K562 (cell line): ENCODE measurements around the gene PLCB1. TPM values are rescaled to one million over a fixed set of nuclear protein-coding genes. Genes with fewer than 3 reads are reported as not detected.

Source experiments
- ATAC-seq: fragments of 200-7000 bp; cut with Tn5 transposase; 3 replicates; pipeline ENCODE4 v1.9.1; 2020; ENCODE audit warnings: moderate library complexity
- BruUV-seq: library from RNA; stranded (reverse); fragments of 400-500 nt; replicated peaks from 2 replicates; lab custom pipeline; 2021; lab: Mats Ljungman, UMichigan
- CTCF ChIA-PET: fragments of 300-600 bp; formaldehyde crosslinking; extraction: SDS; loops from one replicate; lab custom pipeline; 2021; ENCODE audit warnings: low intra/inter-chr PET ratio; lab: Yijun Ruan, JAX
- POLR2A ChIA-PET: fragments of 300-600, 350-650 bp; sonication (Branson Sonifier 250); formaldehyde crosslinking; extraction: SDS; loops from one replicate; lab custom pipeline; 2021; ENCODE audit warnings: antibody characterized with exemption, inconsistent platforms; lab: Yijun Ruan, JAX
- DNase-seq, 4 experiments: peaks; one replicate each; pipeline versions ENCODE4 v3.0.0 to v3.0.0-alpha.2; 2011 to 2018; ENCODE audit warnings: low spot score in 3 of 4, mixed read lengths in 3 of 4; ENCODE audit errors: extremely low read depth in 1 of 4
- FAIRE-seq: peaks from 2 replicates; lab custom pipeline; 2011; peaks lifted over from hg19 to GRCh38; lab: Jason Lieb, UNC
- H2AFZ ChIP-seq: 2 replicates; pipeline ENCODE4 v1.6.0; 2011; ENCODE audit warnings: low read depth, low read length, control low read depth, inconsistent platforms
- H3K27ac ChIP-seq: fragments of 200-600 bp; 3 replicates; pipeline ENCODE4 v1.8.0; 2011; ENCODE audit warnings: low read depth, mild to moderate bottlenecking, control low read depth, inconsistent platforms, low read length, moderate library complexity, mixed read lengths; ENCODE audit errors: extremely low read depth
- H3K27me3 ChIP-seq, 2 experiments: fragments of 300-600 bp in 1 of 2; 2 replicates in 1 of 2; 3 replicates in 1 of 2; pipeline versions ENCODE4 v1.6.0 to v1.8.0; 2011; ENCODE audit warnings: inconsistent platforms in 2 of 2, low read length in 2 of 2, mild to moderate bottlenecking in 1 of 2, mixed read lengths in 1 of 2, moderate library complexity in 1 of 2; ENCODE audit not compliant: control insufficient read depth in 2 of 2, insufficient read depth in 2 of 2
- H3K36me3 ChIP-seq: fragments of 300-600 bp; 3 replicates; pipeline ENCODE4 v1.8.0; 2011; ENCODE audit warnings: mild to moderate bottlenecking, low read length, inconsistent platforms; ENCODE audit not compliant: control insufficient read depth, insufficient read depth
- H3K4me1 ChIP-seq, 2 experiments: fragments of 200-600 bp in 1 of 2; replicated peaks in 1 of 2; 2 replicates in 1 of 2; 3 replicates in 1 of 2; pipeline versions ENCODE4 v1.5.1 to v1.8.0; 2011; ENCODE audit warnings: inconsistent platforms in 2 of 2, low read length in 2 of 2, mild to moderate bottlenecking in 1 of 2, mixed read lengths in 1 of 2, moderate library complexity in 1 of 2; ENCODE audit not compliant: control insufficient read depth in 2 of 2, insufficient read depth in 2 of 2
- H3K4me2 ChIP-seq: 2 replicates; pipeline ENCODE4 v1.6.1; 2011; ENCODE audit warnings: low read length, control low read depth, inconsistent platforms, mixed read lengths; ENCODE audit not compliant: insufficient read depth
- H3K4me3 ChIP-seq: fragments of 200-600 bp; sonication (generic), shearing (Covaris generic); 2 replicates; pipeline ENCODE4 v1.5.1; 2016; ENCODE audit warnings: control low read depth, inconsistent platforms
- H3K79me2 ChIP-seq: fragments of 200-600 bp; 3 replicates; pipeline ENCODE4 v1.8.0; 2011; ENCODE audit warnings: low read length, inconsistent platforms; ENCODE audit not compliant: control insufficient read depth, insufficient read depth
- H3K9ac ChIP-seq, 2 experiments: 2 replicates each; pipeline versions ENCODE4 v1.6.0 to v1.6.1; 2011; ENCODE audit warnings: low read depth in 2 of 2, low read length in 2 of 2, control low read depth in 1 of 2, inconsistent platforms in 1 of 2, mild to moderate bottlenecking in 1 of 2, mixed read lengths in 1 of 2; ENCODE audit not compliant: insufficient read depth in 1 of 2
- H3K9me1 ChIP-seq: one replicate; pipeline ENCODE4 v1.6.0; 2011; ENCODE audit warnings: inconsistent platforms, mild to moderate bottlenecking, low read length, moderate library complexity; ENCODE audit not compliant: control insufficient read depth, insufficient read depth
- H3K9me3 ChIP-seq: replicated peaks from 2 replicates; pipeline ENCODE4 v1.5.1; 2011; ENCODE audit warnings: low read depth, low read length, inconsistent platforms; ENCODE audit not compliant: control insufficient read depth, insufficient read depth
- H4K20me1 ChIP-seq: replicated peaks from 2 replicates; pipeline ENCODE4 v1.6.1; 2011; ENCODE audit warnings: low read length, inconsistent platforms, mixed read lengths; ENCODE audit not compliant: control insufficient read depth, insufficient read depth
- BRF2 ChIP-seq: IDR thresholded peaks from 3 replicates; pipeline ENCODE4 v1.6.1; 2011; ENCODE audit warnings: borderline replicate concordance, mild to moderate bottlenecking; ENCODE audit not compliant: insufficient read length, insufficient read depth
- CEBPB ChIP-seq: fragments of 450-650 bp; IDR thresholded peaks from 2 replicates; pipeline ENCODE4 v1.6.1; 2016; ENCODE audit warnings: missing genetic modification characterization, missing compliant biosample characterization
- FOXJ3 ChIP-seq: sonication (generic); formaldehyde crosslinking; IDR thresholded peaks from 2 replicates; pipeline ENCODE4 v1.4.0; 2020; ENCODE audit warnings: mild to moderate bottlenecking, missing genetic modification reagents
- ID3 ChIP-seq, 2 experiments: fragments of 250-450 bp in 1 of 2; fragments of 450-650 bp in 1 of 2; sonication (Bioruptor Pico) in 1 of 2; IDR thresholded peaks; 2 replicates each; pipeline versions ENCODE4 v1.6.1 to v1.8.0; 2016 to 2021; ENCODE audit warnings: mild to moderate bottlenecking in 2 of 2, moderate library complexity in 2 of 2, missing compliant biosample characterization in 1 of 2, missing genetic modification characterization in 1 of 2
- KDM1A ChIP-seq, 2 experiments: fragments of 450-650 bp; IDR thresholded peaks; 2 replicates each; pipeline ENCODE4 v1.6.1; 2016; ENCODE audit warnings: mild to moderate bottlenecking in 2 of 2
- KLF1 ChIP-seq: fragments of 450-650 bp; IDR thresholded peaks from 2 replicates; pipeline ENCODE4 v1.6.1; 2016; ENCODE audit warnings: missing genetic modification characterization, missing compliant biosample characterization
- MAZ ChIP-seq, 2 experiments: fragments of 450-650 bp in 1 of 2; sonication (generic) in 1 of 2; formaldehyde crosslinking; IDR thresholded peaks in 1 of 2; conservative IDR thresholded peaks in 1 of 2; 2 replicates each; pipeline versions ENCODE4 v1.4.0 to v1.5.0; 2020; ENCODE audit warnings: mild to moderate bottlenecking in 1 of 2, missing genetic modification reagents in 1 of 2
- MCM5 ChIP-seq: fragments of 450-650 bp; IDR thresholded peaks from 2 replicates; pipeline ENCODE4 v1.6.1; 2016; ENCODE audit warnings: low read depth
- MIER1 ChIP-seq: fragments of 450-650 bp; IDR thresholded peaks from 2 replicates; pipeline ENCODE4 v1.6.1; 2016; ENCODE audit warnings: antibody characterized with exemption, mild to moderate bottlenecking, low read depth
- POLR2AphosphoS2 ChIP-seq: IDR thresholded peaks from 2 replicates; pipeline ENCODE4 v1.6.1; 2012; ENCODE audit warnings: low read length, improper control_type of control experiment
- RBM14 ChIP-seq: fragments of 200-400 bp; formaldehyde crosslinking; IDR thresholded peaks from 2 replicates; pipeline ENCODE4 v1.6.1; 2018; ENCODE audit warnings: low read depth, mild to moderate bottlenecking, low read length, moderate library complexity, borderline replicate concordance; ENCODE audit not compliant: insufficient read depth
- RFX5 ChIP-seq: IDR thresholded peaks from 2 replicates; pipeline ENCODE4 v1.6.1; 2011; ENCODE audit warnings: low read depth, mild to moderate bottlenecking, improper control_type of control experiment, low read length
- SMARCB1 ChIP-seq: IDR thresholded peaks from 2 replicates; pipeline ENCODE4 v1.6.1; 2011; ENCODE audit warnings: improper control_type of control experiment, low read depth; ENCODE audit not compliant: insufficient read length
- TBP ChIP-seq: optimal IDR thresholded peaks from 2 replicates; pipeline ENCODE3; 2011; ENCODE audit warnings: low read depth, low read length, improper control_type of control experiment
- TFAM ChIP-seq: fragments of 250-450 bp; sonication (Bioruptor Pico); conservative IDR thresholded peaks from 2 replicates; pipeline ENCODE4 v1.5.0; 2021; ENCODE audit warnings: mild to moderate bottlenecking, moderate library complexity
- ZBTB2 ChIP-seq: fragments of 450-650 bp; IDR thresholded peaks from 2 replicates; pipeline ENCODE4 v1.6.1; 2016; ENCODE audit warnings: antibody characterized with exemption
- ZNF586 ChIP-seq: fragments of 450-650 bp; formaldehyde crosslinking; conservative IDR thresholded peaks from 2 replicates; pipeline ENCODE4 v1.4.0; 2020; ENCODE audit warnings: mild to moderate bottlenecking, moderate library complexity
- WGBS: fragments of 100-300 bp; shearing (Covaris generic); methylation state at CpG from one replicate; pipeline ENCODE4 v1.1.6; 2016; ENCODE audit warnings: low coverage, mixed read lengths; ENCODE audit not compliant: insufficient coverage; ENCODE audit errors: missing lambda C conversion rate; 5-methylcytosine and 5-hydroxymethylcytosine counted together
- in situ Hi-C: fragments of 300-500 bp; cut with MboI; formaldehyde crosslinking; loops from 4 replicates; pipeline ENCODE4 v1.15.0; 2018; ENCODE audit warnings: inconsistent platforms, mixed read lengths
- intact Hi-C: fragments of 100-400 bp; cut with micrococcal nuclease; formaldehyde crosslinking; loops from 2 replicates; pipeline ENCODE4 v1.14.2; 2022
- polyA plus RNA-seq, 8 experiments: library from polyadenylated mRNA; depleted of rRNA in 4 of 8; stranded (reverse) in 5 of 8; unstranded in 3 of 8; fragments of >200 nt; fragmentation: Nextera tagmentation in 2 of 8; fragmentation: Illumina TruSeq in 1 of 8; extraction: Ambion mirVana in 2 of 8; extraction: Trizol in 1 of 8; gene quantifications; 2 replicates each; pipeline versions ENCODE4 v1.2.1 to v1.2.3, GENCODE V29; 2011 to 2014; ENCODE audit warnings: inconsistent platforms in 1 of 8, missing spikeins in 1 of 8
- total RNA-seq, 7 experiments: library from RNA; depleted of rRNA in 6 of 7; stranded (reverse); fragments of >200 nt in 6 of 7; fragmentation: Illumina TruSeq in 2 of 7; extraction: Trizol in 2 of 7; gene quantifications; 2 replicates each; pipeline versions ENCODE4 v1.2.1 to v1.2.3, GENCODE V29; 2011 to 2021; ENCODE audit warnings: low replicate concordance in 1 of 7
- TF ChIP-seq, protein P1 (sequence below): fragments of 450-650 bp; formaldehyde crosslinking; conservative IDR thresholded peaks from 2 replicates; pipeline ENCODE4 v1.4.0; 2022; ENCODE audit warnings: mild to moderate bottlenecking, missing genetic modification characterization

Gene PLCB1
- total and polyA plus RNA-seq, 9 of the 15 experiments (the other 6 are each of a cell fraction or from before 2014, with no cell fraction given): 0.34 to 3.1 (median 1.3) TPM

DNA sequence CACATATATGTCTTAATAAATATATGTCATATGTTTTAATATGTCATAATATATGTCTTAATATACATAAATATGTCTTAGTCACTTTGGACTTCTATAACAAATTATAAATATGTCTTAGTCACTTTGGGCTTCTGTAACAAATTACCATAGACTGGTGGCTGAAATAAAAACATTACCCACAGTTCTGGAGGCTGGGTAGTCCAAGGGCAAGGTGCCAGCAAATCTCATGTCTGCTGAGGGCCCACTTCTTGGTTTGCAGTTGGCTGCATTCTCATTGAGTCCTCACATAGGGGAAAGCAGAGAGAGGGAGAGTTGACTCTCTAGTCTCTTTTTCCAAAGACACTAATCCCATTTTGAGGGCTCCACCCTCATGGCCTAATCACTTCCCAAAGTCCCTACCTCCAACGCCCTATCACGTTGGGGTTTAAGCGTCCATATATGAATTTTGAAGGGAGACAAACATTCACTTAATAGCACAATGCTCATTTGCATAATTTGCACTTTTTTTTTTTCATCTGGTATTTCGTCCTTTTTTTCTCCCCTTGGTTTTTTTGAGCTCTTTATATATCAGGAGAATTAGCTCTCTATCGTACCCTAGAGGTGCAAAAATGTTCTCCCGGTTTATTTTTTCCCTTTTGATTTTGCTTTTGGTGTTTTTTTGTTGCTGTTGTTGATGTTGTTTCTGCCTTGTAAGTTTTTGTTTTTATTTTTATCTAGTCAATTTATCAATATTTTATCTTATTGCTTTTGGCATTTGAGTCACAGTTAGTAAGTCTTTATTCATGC lies 266.4 kb downstream of the PLCB1 start:
- Histone ChIP-seq H3K36me3 (no peaks in the 10 kb centered on the region), H3K27me3 (no peaks in the 10 kb centered on the region), H3K9ac (no peak overlapping the region), H3K9me3 (no peaks in the 10 kb centered on the region), H2AFZ (no peak overlapping the region), H3K79me2 (no peaks in the 10 kb centered on the region), H3K4me3 (no peak overlapping the region), H3K27ac (no peak overlapping the region), H3K4me2 (no peak overlapping the region), H4K20me1 (no peaks in the 10 kb centered on the region), H3K9me1 (no peaks in the 10 kb centered on the region), H3K4me1 (no peaks in the 10 kb centered on the region)
- in situ Hi-C loops (loop anchor here (25.0 kb wide), 1 partner anchor 361 kb away; no protein-coding TSS in a partner anchor), intact Hi-C loops (no loop called here)
- ChIA-PET CTCF (no interaction called here), POLR2A (no interaction called here)
- no peak for FAIRE-seq
- DNase-seq: no peak
- no TSS peak for BruUV-seq
- 0% methylated on average over 5 of the region's 6 CpGs for WGBS
- ATAC-seq: no peak
- no peak for TF ChIP-seq RFX5
- no peak for TF ChIP-seq ZBTB2
- TF ChIP-seq MIER1: no peak
- no peak for TF ChIP-seq ZNF586
- TF ChIP-seq CEBPB (tag): no peak
- TF ChIP-seq, protein P1, sequence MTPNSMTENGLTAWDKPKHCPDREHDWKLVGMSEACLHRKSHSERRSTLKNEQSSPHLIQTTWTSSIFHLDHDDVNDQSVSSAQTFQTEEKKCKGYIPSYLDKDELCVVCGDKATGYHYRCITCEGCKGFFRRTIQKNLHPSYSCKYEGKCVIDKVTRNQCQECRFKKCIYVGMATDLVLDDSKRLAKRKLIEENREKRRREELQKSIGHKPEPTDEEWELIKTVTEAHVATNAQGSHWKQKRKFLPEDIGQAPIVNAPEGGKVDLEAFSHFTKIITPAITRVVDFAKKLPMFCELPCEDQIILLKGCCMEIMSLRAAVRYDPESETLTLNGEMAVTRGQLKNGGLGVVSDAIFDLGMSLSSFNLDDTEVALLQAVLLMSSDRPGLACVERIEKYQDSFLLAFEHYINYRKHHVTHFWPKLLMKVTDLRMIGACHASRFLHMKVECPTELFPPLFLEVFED (CRISPR knock-in tag): no peak
- no peak for TF ChIP-seq POLR2AphosphoS2
- no peak for TF ChIP-seq ID3 (CRISPR knock-in tag; IDR thresholded peaks at IDR 0.05)
- TF ChIP-seq ID3 (tag; IDR thresholded peaks at IDR 0.05): no peak
- no peak for TF ChIP-seq TFAM (CRISPR knock-in tag)
- no peak for TF ChIP-seq MAZ (CRISPR knock-in tag; conservative IDR thresholded peaks at IDR 0.05 in 1 of 2, IDR thresholded peaks at IDR 0.05 in 1 of 2)
- TF ChIP-seq SMARCB1: no peak
- TF ChIP-seq KDM1A (IDR thresholded peaks at IDR 0.05): no peak
- TF ChIP-seq RBM14: no peak
- no peak for TF ChIP-seq TBP
- TF ChIP-seq BRF2: no peak
- TF ChIP-seq FOXJ3 (CRISPR knock-in tag): no peak
- TF ChIP-seq MCM5: no peak
- no peak for TF ChIP-seq KLF1 (tag)
